ENCODE data around the gene PLEKHD1. TPM values are rescaled to one million over a fixed set of nuclear protein-coding genes. Genes with fewer than 3 reads are reported as not detected.

The PLEKHD1 gene
- total RNA-seq, 2 donors from 2014 or later: not detected

DNA sequence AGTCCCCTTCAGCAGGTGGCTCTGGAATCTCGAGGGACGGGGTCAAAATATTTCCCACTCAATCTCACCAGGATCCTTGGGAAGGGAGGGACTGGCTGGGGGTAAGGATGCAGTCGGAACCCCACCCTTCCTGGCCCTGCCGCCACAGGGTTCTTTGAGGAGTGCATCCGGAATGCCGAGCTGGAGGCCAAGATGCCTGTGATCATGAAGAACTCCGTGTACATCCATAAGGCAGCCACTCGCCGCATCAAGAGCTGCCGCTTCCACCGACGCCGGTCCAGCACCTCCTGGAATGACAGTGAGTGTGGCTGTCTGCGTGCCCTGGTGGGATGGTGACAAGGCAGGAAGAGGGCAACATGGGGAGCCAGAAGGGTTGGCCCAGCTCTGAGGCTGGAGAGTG lies 43.1 kb downstream of the PLEKHD1 start:
- TF ChIP-seq, protein P1, sequence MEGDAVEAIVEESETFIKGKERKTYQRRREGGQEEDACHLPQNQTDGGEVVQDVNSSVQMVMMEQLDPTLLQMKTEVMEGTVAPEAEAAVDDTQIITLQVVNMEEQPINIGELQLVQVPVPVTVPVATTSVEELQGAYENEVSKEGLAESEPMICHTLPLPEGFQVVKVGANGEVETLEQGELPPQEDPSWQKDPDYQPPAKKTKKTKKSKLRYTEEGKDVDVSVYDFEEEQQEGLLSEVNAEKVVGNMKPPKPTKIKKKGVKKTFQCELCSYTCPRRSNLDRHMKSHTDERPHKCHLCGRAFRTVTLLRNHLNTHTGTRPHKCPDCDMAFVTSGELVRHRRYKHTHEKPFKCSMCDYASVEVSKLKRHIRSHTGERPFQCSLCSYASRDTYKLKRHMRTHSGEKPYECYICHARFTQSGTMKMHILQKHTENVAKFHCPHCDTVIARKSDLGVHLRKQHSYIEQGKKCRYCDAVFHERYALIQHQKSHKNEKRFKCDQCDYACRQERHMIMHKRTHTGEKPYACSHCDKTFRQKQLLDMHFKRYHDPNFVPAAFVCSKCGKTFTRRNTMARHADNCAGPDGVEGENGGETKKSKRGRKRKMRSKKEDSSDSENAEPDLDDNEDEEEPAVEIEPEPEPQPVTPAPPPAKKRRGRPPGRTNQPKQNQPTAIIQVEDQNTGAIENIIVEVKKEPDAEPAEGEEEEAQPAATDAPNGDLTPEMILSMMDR (IDR thresholded peaks at IDR 0.05): no peak
- Histone ChIP-seq H3K27me3 (no peaks in the 10 kb centered on the region), H3K27ac (no peak overlapping the region), H3K4me1 (no peaks in the 10 kb centered on the region), H3K36me3 (no peaks in the 10 kb centered on the region), H3K4me3 (no peak overlapping the region), H3K9me3 (no peaks in the 10 kb centered on the region)
- no peak for DNase-seq (ENCODE audit: low spot score)

DNA sequence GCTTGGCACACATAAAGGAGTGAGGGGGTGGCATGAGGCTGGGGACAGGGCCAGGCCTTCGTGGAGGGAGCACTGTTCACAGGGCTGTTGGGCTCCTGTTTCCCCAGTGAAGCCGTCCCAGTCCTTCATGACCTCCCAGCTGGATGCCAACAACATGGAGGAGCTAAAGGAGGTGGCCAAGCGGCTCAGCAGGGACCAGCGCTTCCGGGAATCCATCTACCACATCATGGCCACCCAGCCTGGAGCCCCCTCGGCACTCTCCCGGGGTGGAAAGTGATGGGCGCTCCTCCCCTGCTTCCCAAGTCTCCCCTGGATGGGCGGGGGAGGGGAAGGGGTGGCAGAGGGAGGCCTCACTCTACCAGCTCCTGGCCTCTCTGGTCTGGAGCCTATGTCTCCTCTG lies 43.6 kb downstream of the PLEKHD1 start:
- DNase-seq (ENCODE audit: low spot score): no peak
- no peaks in the 10 kb centered on the region for H3K4me1 ChIP-seq
- no peaks in the 10 kb centered on the region for H3K9me3 ChIP-seq
- H3K27me3 ChIP-seq: no peaks in the 10 kb centered on the region
- no peaks in the 10 kb centered on the region for H3K36me3 ChIP-seq
- no peak overlapping the region for H3K27ac ChIP-seq
- no peak overlapping the region for H3K4me3 ChIP-seq
- TF ChIP-seq, protein P1 (IDR thresholded peaks at IDR 0.05): no peak

DNA sequence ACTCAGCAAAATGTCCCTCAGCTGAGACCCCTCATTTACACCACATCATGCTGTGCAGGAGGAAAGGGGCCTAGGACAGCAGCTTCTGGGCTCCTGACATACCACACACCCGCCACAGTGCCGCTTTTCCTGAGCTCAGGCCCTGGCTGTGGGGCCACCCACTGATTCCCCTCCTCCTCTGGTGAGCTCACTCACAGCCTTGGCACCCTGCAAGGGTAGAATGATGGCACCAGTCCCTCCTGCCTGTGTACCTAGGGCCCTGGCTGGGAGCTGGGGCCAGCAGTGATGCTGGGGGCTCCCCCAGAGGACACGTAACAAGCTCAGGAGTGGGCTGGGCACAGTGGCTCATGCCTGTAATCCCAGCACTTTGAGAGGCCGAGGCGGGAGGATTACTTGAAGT lies 44.4 kb downstream of the PLEKHD1 start:
- TF ChIP-seq, protein P1 (IDR thresholded peaks at IDR 0.05): no peak
- no peaks in the 10 kb centered on the region for H3K27me3 ChIP-seq

DNA sequence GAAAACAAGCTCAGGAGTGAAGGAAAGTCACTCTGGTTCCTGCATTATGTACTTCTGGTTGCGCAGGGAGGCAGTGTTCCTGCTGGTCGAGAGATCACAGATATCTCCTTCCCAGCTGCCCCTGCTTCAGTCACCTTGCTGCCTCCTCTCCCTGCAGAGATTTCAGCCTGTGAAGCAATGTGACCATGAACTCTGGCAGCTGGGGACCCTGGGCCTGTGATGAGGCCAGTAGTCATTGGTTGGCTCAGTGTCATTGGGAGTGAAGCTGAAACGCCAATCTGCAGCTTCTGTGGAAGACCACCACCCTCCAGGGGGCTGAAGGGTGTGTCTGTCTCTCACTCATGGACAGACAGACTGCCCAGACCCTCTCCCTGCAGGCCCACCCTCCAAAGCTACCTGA lies 45.0 kb downstream of the PLEKHD1 start:
- TF ChIP-seq, protein P1 (IDR thresholded peaks at IDR 0.05): no peak
- DNase-seq (ENCODE audit: low spot score): no peak
- no peaks in the 10 kb centered on the region for H3K27me3 ChIP-seq

More for the DNA sequence above, 44.4 kb downstream of the PLEKHD1 start:
- H3K4me3 ChIP-seq: no peak overlapping the region
- no peaks in the 10 kb centered on the region for H3K4me1 ChIP-seq
- no peaks in the 10 kb centered on the region for H3K36me3 ChIP-seq
- H3K27ac ChIP-seq: no peak overlapping the region
- no peak for DNase-seq (ENCODE audit: low spot score)
- H3K9me3 ChIP-seq: no peaks in the 10 kb centered on the region

DNA sequence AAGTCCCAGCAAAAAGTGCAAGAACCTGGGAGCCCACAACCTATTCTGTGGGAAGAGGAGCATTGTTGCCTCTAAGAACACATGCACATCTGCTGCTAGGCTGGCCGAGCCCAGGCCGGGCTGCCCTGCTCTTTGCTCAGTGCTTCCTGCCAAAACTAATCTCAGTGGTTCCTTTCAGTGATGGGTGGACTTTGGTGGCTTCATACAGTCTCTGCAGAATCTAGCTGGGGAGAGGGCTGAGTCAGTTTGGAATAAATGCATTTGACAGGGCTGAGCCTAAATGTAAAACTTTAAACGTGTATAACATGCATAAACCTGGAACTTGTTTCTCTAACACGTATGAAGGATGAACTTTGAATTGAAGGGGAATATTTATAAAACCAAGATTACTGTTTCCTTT lies 45.6 kb downstream of the PLEKHD1 start:
- H3K36me3 ChIP-seq: no peaks in the 10 kb centered on the region
- H3K4me1 ChIP-seq: no peaks in the 10 kb centered on the region
- H3K27me3 ChIP-seq: no peaks in the 10 kb centered on the region
- DNase-seq (ENCODE audit: low spot score): no peak
- H3K9me3 ChIP-seq: no peaks in the 10 kb centered on the region
- no peak overlapping the region for H3K4me3 ChIP-seq
- TF ChIP-seq, protein P1 (IDR thresholded peaks at IDR 0.05): no peak
- no peak overlapping the region for H3K27ac ChIP-seq

More for the DNA sequence above, 45.0 kb downstream of the PLEKHD1 start:
- no peak overlapping the region for H3K4me3 ChIP-seq
- H3K27ac ChIP-seq: no peak overlapping the region
- no peaks in the 10 kb centered on the region for H3K36me3 ChIP-seq
- H3K4me1 ChIP-seq: no peaks in the 10 kb centered on the region
- H3K9me3 ChIP-seq: no peaks in the 10 kb centered on the region

DNA sequence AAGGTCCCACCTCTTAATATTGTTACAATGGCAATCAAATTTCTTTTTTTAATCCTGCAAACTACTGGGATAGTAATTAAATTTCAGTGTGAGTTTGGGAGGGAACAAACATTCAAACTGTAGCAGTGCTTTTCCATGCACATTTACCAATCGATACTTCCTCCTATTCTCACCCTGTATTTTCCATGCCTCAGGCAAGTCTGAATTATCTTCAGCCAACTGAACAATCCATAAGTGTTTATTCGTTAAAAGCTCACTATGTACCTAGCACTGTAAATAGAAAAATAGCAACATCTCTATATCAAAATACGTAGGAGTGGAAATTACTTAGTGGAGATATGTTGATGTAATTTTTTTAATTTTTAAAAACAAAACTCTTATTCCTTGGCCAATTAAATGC lies 46.6 kb downstream of the PLEKHD1 start:
- H3K4me3 ChIP-seq: no peak overlapping the region

More for the DNA sequence above, 46.6 kb downstream of the PLEKHD1 start:
- no peak for DNase-seq (ENCODE audit: low spot score)
- Histone ChIP-seq H3K36me3 (no peaks in the 10 kb centered on the region), H3K27ac (no peak overlapping the region), H3K27me3 (no peaks in the 10 kb centered on the region), H3K9me3 (no peaks in the 10 kb centered on the region), H3K4me1 (no peaks in the 10 kb centered on the region)
- TF ChIP-seq, protein P1 (IDR thresholded peaks at IDR 0.05): no peak

Data from right atrium auricular region (tissue), 2 donors.